Smooth muscle cell of trachea (primary cell): Measurements from ENCODE around the gene TAS2R30. TPM values are rescaled to one million over a fixed set of nuclear protein-coding genes. Genes with fewer than 3 reads are reported as not detected.

ENCODE experiments used
- total RNA-seq: library from RNA; depleted of rRNA; stranded (reverse); fragments of >200 nt; gene quantifications from 2 replicates; pipeline ENCODE4 v1.2.1, GENCODE V29; 2014

Gene TAS2R30
- 3.6 and 9.0 TPM in 2 replicates for total RNA-seq

GRCh38 chr12:11134305-11134704 is at the start of gene TAS2R30:
Gene TAS2R30, minus strand, starts transcription at chr12:11134644. Its CDS starts 400 bp downstream, at chr12:11134244.

GRCh38 chr12:11171145-11171968 is 36.9 kb upstream of the TAS2R30 start, which contains the start of gene SMIM10L1:
Gene SMIM10L1, plus strand, starts transcription at chr12:11171194. Its CDS starts 163 bp downstream, at chr12:11171357.

GRCh38 chr12:11092128-11092527 is 42.3 kb downstream of the TAS2R30 start, which contains the start of gene TAS2R43:
Gene TAS2R43, minus strand, starts transcription at chr12:11092313. Its CDS starts 84 bp downstream, at chr12:11092229.

Other genes with a start within 250 kb of the TAS2R30 start
- 1.3 and 4.7 TPM in 2 replicates for gene TAS2R13, start 225.1 kb downstream of the TAS2R30 start, total RNA-seq
- not detected in 2 replicates for gene PRH2, start 205.4 kb downstream of the TAS2R30 start, total RNA-seq
- gene TAS2R14, start 195.4 kb downstream of the TAS2R30 start, total RNA-seq = 2.3 and 4.1 TPM in 2 replicates
- 2.3 and 6.8 TPM in 2 replicates for gene TAS2R50, start 147.7 kb downstream of the TAS2R30 start, total RNA-seq
- 2.8 and 5.1 TPM in 2 replicates for gene TAS2R20, start 136.3 kb downstream of the TAS2R30 start, total RNA-seq
- 4.5 and 9.6 TPM in 2 replicates for gene TAS2R19, start 112.0 kb downstream of the TAS2R30 start, total RNA-seq
- 5.1 and 9.2 TPM in 2 replicates for gene TAS2R31, start 103.2 kb downstream of the TAS2R30 start, total RNA-seq
- gene TAS2R46, start 72.3 kb downstream of the TAS2R30 start, total RNA-seq = 2.0 and 6.3 TPM in 2 replicates
- 0.33 and 2.3 TPM in 2 replicates for gene TAS2R43, start 42.3 kb downstream of the TAS2R30 start, total RNA-seq
- gene SMIM10L1, start 36.5 kb upstream of the TAS2R30 start, total RNA-seq = 6.0 and 6.8 TPM in 2 replicates
- gene TAS2R42, start 52.3 kb upstream of the TAS2R30 start, total RNA-seq = not detected in 2 replicates
- gene PRB3, start 135.1 kb upstream of the TAS2R30 start, total RNA-seq = not detected in 2 replicates
- not detected in 2 replicates for gene PRB4, start 175.8 kb upstream of the TAS2R30 start, total RNA-seq